NT2/D1 (cell line): ENCODE measurements around the gene FMO3.

Experiments used
- YY1 ChIP-seq: IDR thresholded peaks from 2 replicates; pipeline ENCODE4 v1.6.1; 2011; ENCODE audit not compliant: insufficient read length, insufficient read depth
- ZNF274 ChIP-seq: IDR thresholded peaks from 2 replicates; pipeline ENCODE4 v1.6.1; 2011; ENCODE audit warnings: mild to moderate bottlenecking, low read depth, low read length

DNA sequence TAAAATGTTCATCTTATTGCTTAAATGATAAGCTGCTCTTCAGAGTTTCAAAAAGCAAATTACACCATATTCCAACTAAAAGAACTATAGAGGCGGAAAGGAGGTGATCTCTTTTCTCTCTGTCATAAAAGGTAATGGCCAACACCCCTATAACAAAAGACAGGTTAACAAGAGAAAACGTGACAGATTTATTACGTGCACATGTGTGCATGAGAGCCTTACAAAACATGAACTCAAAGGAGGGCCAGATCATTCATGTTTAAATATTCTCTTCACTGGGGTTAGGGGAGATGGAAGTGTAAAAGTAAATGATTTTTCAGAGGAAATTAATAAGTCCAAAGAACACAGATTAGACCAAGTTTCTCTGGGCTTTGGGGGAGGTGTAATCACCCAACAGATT lies 67.8 kb downstream of the FMO3 start:
- TF ChIP-seq YY1, result no peak
- no peak for TF ChIP-seq ZNF274
